ENCODE measurements around the gene ASAH2. TPM values are rescaled to one million over a fixed set of nuclear protein-coding genes. Genes with fewer than 3 reads are reported as not detected.

Gene ASAH2
- total and polyA plus RNA-seq, 2 of the 8 experiments (the other 6 are each of a cell fraction or from before 2014, with no cell fraction given) = 1.2 to 3.1 TPM

- Histone ChIP-seq H3K79me1 (ENCODE audit: low read depth, low read length) (no peaks in the 10 kb centered on the region), H2BK120ac (replicated peaks; ENCODE audit: low read depth, low read length) (no peak overlapping the region), H3K9me3 (ENCODE audit: insufficient read depth in 2 of 2, low read depth in 1 of 2, low read length in 1 of 2) (no peaks in the 10 kb centered on the region), H4K5ac (ENCODE audit: insufficient read length, low read depth, low read length) (no peak overlapping the region), H2BK20ac (ENCODE audit: low read length) (no peak overlapping the region), H3K79me2 (ENCODE audit: control insufficient read depth in 1 of 2, insufficient read depth in 2 of 2, low read length in 2 of 2) (no peaks in the 10 kb centered on the region), H4K91ac (replicated peaks; ENCODE audit: insufficient read length, low read length) (no peak overlapping the region), H3K14ac (ENCODE audit: insufficient read length) (no peak overlapping the region), H3K4me2 (ENCODE audit: insufficient read depth in 1 of 2, low read depth in 2 of 2, low read length in 2 of 2) (no peak overlapping the region), H3K4ac (replicated peaks; ENCODE audit: insufficient read length, low read depth, low read length) (no peak overlapping the region), H3K23me2 (ENCODE audit: low read depth, low read length) (no peaks in the 10 kb centered on the region), H3K27me3 (replicated peaks in 1 of 4; ENCODE audit: control insufficient read depth in 3 of 4, extremely low read depth in 1 of 4, insufficient read depth in 3 of 4, low read length in 3 of 4) (no peaks in the 10 kb centered on the region; a peak in 1 of 7 replicates), H4K20me1 (replicated peaks in 1 of 2; ENCODE audit: control insufficient read depth in 1 of 2, insufficient read depth in 2 of 2, low read length in 2 of 2) (no peaks in the 10 kb centered on the region), H3K9ac (replicated peaks in 1 of 4; ENCODE audit: extremely low read depth in 1 of 4, low read depth in 3 of 4, low read length in 3 of 4) (no peak overlapping the region), H3K4me1 (replicated peaks in 1 of 4; ENCODE audit: control insufficient read depth in 3 of 4, insufficient read depth in 4 of 4, low read length in 3 of 4) (no peaks in the 10 kb centered on the region), H3K18ac (ENCODE audit: extremely low read depth, low read length) (no peak overlapping the region), H4K8ac (ENCODE audit: extremely low read depth, insufficient read depth, low read length) (no peak overlapping the region), H3K23ac (ENCODE audit: insufficient read length) (no peak overlapping the region), H3K27ac (ENCODE audit: low read depth, low read length) (no peak overlapping the region), H2BK15ac (ENCODE audit: low read length) (no peak overlapping the region), H2AK5ac (ENCODE audit: low read depth, low read length) (no peak overlapping the region), H3K36me3 (ENCODE audit: control insufficient read depth in 2 of 4, insufficient read depth in 4 of 4, low read length in 3 of 4) (no peaks in the 10 kb centered on the region), H3K56ac (replicated peaks; ENCODE audit: insufficient read length, low read depth, low read length) (no peak overlapping the region), H2AFZ (ENCODE audit: low read length) (no peak overlapping the region), H3K4me3 (ENCODE audit: extremely low read depth in 1 of 4, insufficient read depth in 2 of 4, low read depth in 3 of 4, low read length in 4 of 4) (no peak overlapping the region), H2BK12ac (ENCODE audit: low read depth, low read length) (no peak overlapping the region), H2BK5ac (ENCODE audit: low read depth, low read length) (no peak overlapping the region)
- DNase-seq (ENCODE audit: low read depth in 1 of 2, low spot score in 2 of 2) (no peak), FAIRE-seq (no peak)
- CTCF ChIA-PET (ENCODE audit: partially characterized antibody) = interaction anchor here (1.0 to 2.1 kb wide), 2 partner anchors 17 to 21 kb away, joined by 5 to 7 read pairs; no protein-coding TSS in a partner anchor
- 66% methylated on average over 2 of the region's 2 CpGs; no CpG with 5 or more reads in 1 of the 2 experiments for WGBS, 2 experiments (ENCODE audit: extremely low coverage in 1 of 2, insufficient coverage in 1 of 2, insufficient read length in 1 of 2, insufficient replicate concordance in 2 of 2, low coverage in 1 of 2, low lambda C conversion rate in 2 of 2, missing lambda C conversion rate in 1 of 2)
- POLR2A ChIA-PET (ENCODE audit: partially characterized antibody) = no interaction called here
These were observed 3.2 kb upstream of the ASAH2 start for GRCh38 chr10:50254479-50254878.
